Endothelial cell of umbilical vein (primary cell): ENCODE results near the gene FBL.
"Not testable (repeated sequence)": the region's sequence is repeated elsewhere in the genome, so short reads cannot be mapped to it uniquely, and the experiment has no call there.

Experiments used
- POLR2A ChIP-seq: IDR thresholded peaks from 2 replicates; pipeline ENCODE4 v1.6.1; 2012; ENCODE audit warnings: low read depth, mild to moderate bottlenecking, control low read depth, low read length
- TF ChIP-seq, protein P1 (sequence below), 2 donors: IDR thresholded peaks; 1 replicate in 1 of 2; 2 replicates in 1 of 2; pipeline ENCODE4 v1.5.1; 2011; ENCODE audit warnings: low read length in 2 of 2, mild to moderate bottlenecking in 2 of 2, moderate library complexity in 2 of 2, control low read depth in 1 of 2, inconsistent platforms in 1 of 2, low read depth in 1 of 2; ENCODE audit not compliant: insufficient read depth in 1 of 2; ENCODE audit errors: extremely low read depth in 1 of 2

- TF ChIP-seq, protein P1, sequence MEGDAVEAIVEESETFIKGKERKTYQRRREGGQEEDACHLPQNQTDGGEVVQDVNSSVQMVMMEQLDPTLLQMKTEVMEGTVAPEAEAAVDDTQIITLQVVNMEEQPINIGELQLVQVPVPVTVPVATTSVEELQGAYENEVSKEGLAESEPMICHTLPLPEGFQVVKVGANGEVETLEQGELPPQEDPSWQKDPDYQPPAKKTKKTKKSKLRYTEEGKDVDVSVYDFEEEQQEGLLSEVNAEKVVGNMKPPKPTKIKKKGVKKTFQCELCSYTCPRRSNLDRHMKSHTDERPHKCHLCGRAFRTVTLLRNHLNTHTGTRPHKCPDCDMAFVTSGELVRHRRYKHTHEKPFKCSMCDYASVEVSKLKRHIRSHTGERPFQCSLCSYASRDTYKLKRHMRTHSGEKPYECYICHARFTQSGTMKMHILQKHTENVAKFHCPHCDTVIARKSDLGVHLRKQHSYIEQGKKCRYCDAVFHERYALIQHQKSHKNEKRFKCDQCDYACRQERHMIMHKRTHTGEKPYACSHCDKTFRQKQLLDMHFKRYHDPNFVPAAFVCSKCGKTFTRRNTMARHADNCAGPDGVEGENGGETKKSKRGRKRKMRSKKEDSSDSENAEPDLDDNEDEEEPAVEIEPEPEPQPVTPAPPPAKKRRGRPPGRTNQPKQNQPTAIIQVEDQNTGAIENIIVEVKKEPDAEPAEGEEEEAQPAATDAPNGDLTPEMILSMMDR (IDR thresholded peaks at IDR 0.05; ENCODE audit: extremely low read depth in 1 of 2, insufficient read depth in 1 of 2, low read depth in 1 of 2, low read length in 2 of 2), result not testable (repeated sequence)
- TF ChIP-seq POLR2A, result not testable (repeated sequence)
These were observed 37.5 kb downstream of the FBL start for GRCh38 chr19:39808688-39809087.
